BE2C (cell line): ENCODE data around the gene C11orf52.

Experiments used
- DNase-seq: peaks from one replicate; pipeline ENCODE4 v3.0.0-alpha.2; 2020
- H3K27me3 ChIP-seq: fragments of 250-450 bp; sonication (Bioruptor Pico); 2 replicates; pipeline ENCODE4 v1.5.1; 2020; ENCODE audit warnings: mild to moderate bottlenecking
- H3K36me3 ChIP-seq: fragments of 250-450 bp; sonication (Bioruptor Pico); 2 replicates; pipeline ENCODE4 v1.5.1; 2020; ENCODE audit warnings: mild to moderate bottlenecking
- H3K4me1 ChIP-seq: fragments of 250-450 bp; sonication (Bioruptor Pico); 2 replicates; pipeline ENCODE4 v1.5.1; 2020
- H3K4me3 ChIP-seq: 2 replicates; pipeline ENCODE4 v1.5.1; 2011; ENCODE audit warnings: low read depth, low read length
- H3K9me3 ChIP-seq: fragments of 250-450 bp; sonication (Bioruptor Pico); 2 replicates; pipeline ENCODE4 v1.5.1; 2020
- CTCF ChIP-seq: IDR thresholded peaks from 2 replicates; pipeline ENCODE4 v1.5.1; 2012; ENCODE audit warnings: mild to moderate bottlenecking, low read depth, low read length

Gene C11orf52

GRCh38 chr11:111886844-111887243, 31.9 kb upstream of the C11orf52 start:
- no peak for TF ChIP-seq CTCF
- Histone ChIP-seq H3K4me3 (no peak overlapping the region), H3K9me3 (no peaks in the 10 kb centered on the region), H3K4me1 (no peaks in the 10 kb centered on the region), H3K36me3 (no peaks in the 10 kb centered on the region), H3K27me3 (no peaks in the 10 kb centered on the region)
- DNase-seq, result no peak

- H3K9me3 ChIP-seq, result no peaks in the 10 kb centered on the region
- no peak for TF ChIP-seq CTCF
Measured at GRCh38 chr11:111905411-111905810, 13.3 kb upstream of the C11orf52 start.

GRCh38 chr11:111906680-111907079, 12.0 kb upstream of the C11orf52 start:
- Histone ChIP-seq H3K36me3 (no peaks in the 10 kb centered on the region), H3K4me3 (no peak overlapping the region), H3K9me3 (no peaks in the 10 kb centered on the region), H3K4me1 (no peaks in the 10 kb centered on the region), H3K27me3 (peaks cover 4% of the 10 kb centered on the region; the same call in 1 of the 2 replicates)
- no peak for TF ChIP-seq CTCF
- DNase-seq, result no peak

More at GRCh38 chr11:111905411-111905810, 13.3 kb upstream of the C11orf52 start:
- H3K36me3 ChIP-seq, result no peaks in the 10 kb centered on the region
- DNase-seq, result no peak
- H3K4me1 ChIP-seq, result no peaks in the 10 kb centered on the region
- no peak overlapping the region for H3K4me3 ChIP-seq
- H3K27me3 ChIP-seq, result peaks cover 4% of the 10 kb centered on the region; the same call in 1 of the 2 replicates

- Histone ChIP-seq H3K4me3 (no peak overlapping the region), H3K36me3 (no peaks in the 10 kb centered on the region), H3K27me3 (no peaks in the 10 kb centered on the region; the same call in 1 of the 2 replicates), H3K9me3 (no peaks in the 10 kb centered on the region), H3K4me1 (no peaks in the 10 kb centered on the region)
- no peak for TF ChIP-seq CTCF
- no peak for DNase-seq
Measured at GRCh38 chr11:111908639-111909305, 9.9 kb upstream of the C11orf52 start.

- no peak for TF ChIP-seq CTCF
Measured at GRCh38 chr11:111909378-111909777, 9.3 kb upstream of the C11orf52 start.

GRCh38 chr11:111910676-111911562, 7.8 kb upstream of the C11orf52 start:
- H3K4me1 ChIP-seq, result no peaks in the 10 kb centered on the region
- no peak for TF ChIP-seq CTCF
- no peaks in the 10 kb centered on the region; the same call in 1 of the 2 replicates for H3K27me3 ChIP-seq
- H3K4me3 ChIP-seq, result no peak overlapping the region
- no peaks in the 10 kb centered on the region for H3K36me3 ChIP-seq
- no peaks in the 10 kb centered on the region for H3K9me3 ChIP-seq
- no peak for DNase-seq

More at GRCh38 chr11:111909378-111909777, 9.3 kb upstream of the C11orf52 start:
- Histone ChIP-seq H3K27me3 (no peaks in the 10 kb centered on the region; the same call in 1 of the 2 replicates), H3K9me3 (no peaks in the 10 kb centered on the region), H3K36me3 (no peaks in the 10 kb centered on the region), H3K4me3 (no peak overlapping the region), H3K4me1 (no peaks in the 10 kb centered on the region)
- no peak for DNase-seq
